Mucosa of rectum (tissue), 2 donors: ENCODE measurements around the gene STARD3NL.

Source experiments
- H3K27ac ChIP-seq, 2 donors: one replicate each; pipeline ENCODE4 v1.7.0; 2013; ENCODE audit warnings: inconsistent platforms in 2 of 2, low read depth in 2 of 2, low read length in 2 of 2
- H3K27me3 ChIP-seq, 2 donors: one replicate each; pipeline ENCODE4 v1.7.0; 2013; ENCODE audit warnings: low read length in 2 of 2; ENCODE audit not compliant: control insufficient read depth in 2 of 2, insufficient read depth in 2 of 2
- H3K36me3 ChIP-seq, 2 donors: one replicate each; pipeline ENCODE4 v1.7.0; 2013; ENCODE audit warnings: low read length in 2 of 2; ENCODE audit not compliant: control insufficient read depth in 2 of 2, insufficient read depth in 2 of 2
- H3K4me1 ChIP-seq, 2 donors: one replicate each; pipeline ENCODE4 v1.7.0; 2013; ENCODE audit warnings: low read length in 2 of 2, mild to moderate bottlenecking in 1 of 2; ENCODE audit not compliant: control insufficient read depth in 2 of 2, insufficient read depth in 2 of 2
- H3K4me3 ChIP-seq, 2 donors: one replicate each; pipeline ENCODE4 v1.7.0; 2013; ENCODE audit warnings: low read length in 2 of 2
- H3K9ac ChIP-seq, 2 donors: one replicate each; pipeline ENCODE4 v1.7.0; 2013; ENCODE audit warnings: low read length in 2 of 2, low read depth in 1 of 2, mild to moderate bottlenecking in 1 of 2
- H3K9me3 ChIP-seq, 2 donors: one replicate each; pipeline ENCODE4 v1.7.0; 2013; ENCODE audit warnings: low read length in 2 of 2; ENCODE audit not compliant: control insufficient read depth in 2 of 2
- donor health status: healthy.
- donor health status: Normal muscosa, but diverticular disease.

STARD3NL gene

DNA sequence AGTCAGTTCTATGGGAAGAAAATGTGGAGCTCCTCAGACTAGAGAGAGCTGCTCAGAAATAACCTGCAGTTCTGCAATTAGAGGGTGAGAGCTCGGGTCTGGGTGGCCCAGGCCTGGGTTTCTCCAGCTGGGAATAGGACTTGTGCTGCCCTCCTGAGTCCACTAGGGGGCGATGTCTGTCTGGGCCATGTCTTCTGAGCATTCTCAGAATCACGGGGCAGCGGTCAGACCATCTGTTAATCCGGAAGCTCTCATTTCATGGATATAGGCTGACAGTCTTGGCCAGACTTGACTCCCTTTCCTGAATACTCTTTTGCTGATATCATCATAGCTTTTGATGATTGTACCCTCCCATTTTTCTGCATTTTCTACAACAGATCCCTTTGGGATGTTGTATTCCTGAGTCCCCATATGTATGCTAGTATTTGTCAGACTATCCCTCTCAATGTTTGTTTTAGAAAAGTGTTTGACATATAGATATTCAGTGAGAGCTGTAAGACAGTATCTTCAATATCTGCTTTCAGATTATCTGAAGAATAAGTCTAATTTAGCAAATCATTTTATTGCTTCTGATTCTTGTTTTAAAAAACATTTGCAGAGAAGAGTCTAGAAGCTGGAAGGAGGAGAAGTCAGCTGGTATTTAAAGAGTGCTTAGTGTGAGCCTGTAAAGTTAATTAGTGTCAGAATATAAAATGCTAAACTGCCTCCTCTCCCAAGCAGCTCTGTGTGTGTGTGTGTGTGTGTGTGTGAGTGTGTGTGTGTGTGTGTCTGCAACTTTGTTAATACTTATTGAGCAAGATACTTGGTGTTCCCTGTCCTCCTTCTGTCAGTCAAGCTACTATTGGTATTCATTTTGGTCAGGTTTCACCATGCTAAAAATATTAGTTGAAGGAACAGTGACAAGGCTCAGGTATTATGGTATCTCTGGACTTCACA, 38.0 kb downstream of the STARD3NL start:
- H3K9ac ChIP-seq, result no peak overlapping the region
- peak overlapping the region; percentile 6 to 27 for H3K4me3 ChIP-seq
- no peaks in the 10 kb centered on the region for H3K9me3 ChIP-seq
- H3K4me1 ChIP-seq, result peaks cover 17 to 20% of the 10 kb centered on the region in 2 donors
- H3K27ac ChIP-seq, result peak overlapping the region; percentile 59 to 65
- H3K36me3 ChIP-seq, result peaks cover 14 to 36% of the 10 kb centered on the region in 2 donors
- H3K27me3 ChIP-seq, result no peaks in the 10 kb centered on the region

DNA sequence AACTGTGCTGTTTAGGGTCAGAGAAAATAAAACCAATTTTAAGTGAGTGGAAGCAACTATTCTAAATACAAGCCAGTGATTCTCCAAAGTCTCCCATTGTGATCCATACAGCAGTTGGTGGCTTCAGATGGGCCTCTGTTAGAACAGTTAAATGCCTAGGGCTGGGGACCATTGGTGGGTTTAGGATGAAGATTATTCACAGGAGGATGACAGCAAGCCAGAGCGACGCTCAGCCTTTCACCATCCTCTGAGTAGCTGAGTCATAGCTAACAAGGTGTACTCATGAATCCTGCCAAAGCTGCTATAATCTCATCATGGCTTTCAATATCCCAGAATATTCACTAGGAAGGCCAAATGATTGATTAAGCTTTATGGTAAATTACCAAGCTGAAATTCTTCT, 39.6 kb downstream of the STARD3NL start:
- no peak overlapping the region for H3K4me3 ChIP-seq
- H3K4me1 ChIP-seq, result peaks cover 17 to 20% of the 10 kb centered on the region in 2 donors
- peaks cover 17 to 44% of the 10 kb centered on the region in 2 donors for H3K36me3 ChIP-seq
- H3K9me3 ChIP-seq, result no peaks in the 10 kb centered on the region
- no peak overlapping the region for H3K27ac ChIP-seq
- H3K27me3 ChIP-seq, result no peaks in the 10 kb centered on the region
- H3K9ac ChIP-seq, result no peak overlapping the region

DNA sequence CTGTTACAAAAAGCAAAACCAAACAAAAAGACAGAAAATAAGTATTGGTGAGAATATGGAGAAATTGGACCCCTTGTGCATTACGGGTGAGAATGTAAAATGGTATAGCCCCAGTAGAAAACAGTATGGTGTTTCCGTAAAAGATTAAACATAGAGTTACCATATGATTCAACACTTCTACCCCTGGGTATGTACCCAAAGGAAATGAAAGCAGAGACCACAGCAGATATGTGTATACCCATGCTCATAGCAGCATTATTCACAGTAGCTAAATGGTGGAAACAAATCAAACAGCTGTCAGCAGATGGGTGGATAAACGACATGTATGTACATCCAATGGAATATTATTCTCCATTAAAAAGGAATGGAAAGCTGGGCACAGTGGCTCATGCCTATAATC, 42.4 kb downstream of the STARD3NL start:
- Histone ChIP-seq H3K36me3 (peaks cover 19 to 51% of the 10 kb centered on the region in 2 donors), H3K9ac (no peak overlapping the region), H3K4me1 (peaks cover 10 to 12% of the 10 kb centered on the region in 2 donors), H3K4me3 (no peak overlapping the region), H3K27me3 (no peaks in the 10 kb centered on the region), H3K27ac (no peak overlapping the region), H3K9me3 (no peaks in the 10 kb centered on the region)

DNA sequence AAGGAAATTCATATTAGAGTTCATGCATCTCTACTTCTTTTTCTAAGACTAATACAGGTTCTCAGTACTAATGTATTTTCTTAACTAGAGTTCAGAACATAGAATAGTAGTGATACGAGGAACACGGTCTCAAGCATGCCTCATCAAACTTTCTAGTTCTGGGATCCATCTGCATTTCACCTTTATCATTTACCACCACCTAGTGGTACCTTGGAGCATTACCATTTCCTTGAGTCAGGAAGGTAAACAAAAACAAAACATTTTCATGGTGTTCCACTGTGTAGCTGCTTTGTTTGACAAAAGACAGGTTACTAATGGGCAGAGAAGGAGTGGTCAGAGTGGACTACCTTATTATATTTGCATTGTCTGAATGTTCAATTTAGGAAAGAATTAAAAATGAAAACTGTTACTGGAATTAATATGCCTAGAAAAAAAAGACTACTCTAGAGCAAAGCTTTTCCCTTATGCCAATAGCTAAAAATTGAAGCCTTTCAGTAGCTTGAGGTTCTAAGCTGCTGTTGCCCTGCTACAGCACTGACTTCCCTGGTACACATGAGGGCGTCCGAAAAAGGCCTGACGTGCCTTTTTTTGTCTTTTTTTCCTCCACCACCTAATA, 44.5 kb downstream of the STARD3NL start:
- Histone ChIP-seq H3K36me3 (peaks cover 19 to 42% of the 10 kb centered on the region in 2 donors), H3K27me3 (no peaks in the 10 kb centered on the region), H3K9ac (no peak overlapping the region), H3K4me1 (no peaks in the 10 kb centered on the region), H3K4me3 (no peak overlapping the region), H3K27ac (no peak overlapping the region), H3K9me3 (no peaks in the 10 kb centered on the region)

DNA sequence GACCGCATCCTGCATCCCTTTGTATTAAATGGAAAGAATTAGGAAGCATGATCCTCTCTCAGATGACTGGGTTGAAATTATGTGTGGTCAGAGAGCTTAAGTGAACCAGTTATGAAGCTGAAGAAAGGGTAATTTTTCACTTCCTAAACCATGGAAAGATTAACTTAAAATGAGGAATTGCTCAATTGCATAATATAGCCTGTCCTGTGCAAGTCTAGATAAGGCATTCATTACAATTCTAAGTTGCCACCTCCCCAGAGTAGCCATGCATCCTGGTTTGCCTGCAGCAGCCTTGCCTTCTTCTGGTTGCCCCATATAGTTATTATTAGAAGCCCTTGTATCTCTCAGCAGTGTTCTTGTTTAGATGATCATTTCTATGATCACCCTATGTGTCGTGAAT, 45.3 kb downstream of the STARD3NL start:
- Histone ChIP-seq H3K4me3 (no peak overlapping the region), H3K27ac (no peak overlapping the region), H3K9ac (no peak overlapping the region), H3K9me3 (no peaks in the 10 kb centered on the region), H3K36me3 (peaks cover 22 to 38% of the 10 kb centered on the region in 2 donors), H3K27me3 (no peaks in the 10 kb centered on the region), H3K4me1 (no peaks in the 10 kb centered on the region)

DNA sequence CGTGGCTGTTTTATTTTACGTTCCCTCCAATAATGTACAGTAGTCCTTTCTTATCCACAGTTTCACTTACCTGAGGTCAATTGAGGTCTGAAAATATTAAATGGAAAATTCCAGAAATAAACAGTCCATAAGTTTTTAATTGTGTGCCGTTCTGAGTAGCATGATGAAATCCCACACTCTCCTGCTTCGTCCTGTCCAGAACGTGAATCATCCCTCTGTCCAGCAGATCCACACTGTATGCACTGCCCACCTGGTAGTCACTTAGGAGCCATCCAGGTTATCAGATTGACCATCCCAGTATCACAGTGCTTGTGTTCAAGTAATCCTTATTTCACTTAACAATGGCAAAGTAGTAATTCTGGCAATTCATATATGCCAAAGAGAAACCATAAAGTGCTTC, 46.3 kb downstream of the STARD3NL start:
- Histone ChIP-seq H3K9ac (no peak overlapping the region), H3K27me3 (no peaks in the 10 kb centered on the region), H3K9me3 (no peaks in the 10 kb centered on the region), H3K36me3 (peaks cover 22 to 37% of the 10 kb centered on the region in 2 donors), H3K27ac (no peak overlapping the region), H3K4me1 (no peaks in the 10 kb centered on the region), H3K4me3 (no peak overlapping the region)

DNA sequence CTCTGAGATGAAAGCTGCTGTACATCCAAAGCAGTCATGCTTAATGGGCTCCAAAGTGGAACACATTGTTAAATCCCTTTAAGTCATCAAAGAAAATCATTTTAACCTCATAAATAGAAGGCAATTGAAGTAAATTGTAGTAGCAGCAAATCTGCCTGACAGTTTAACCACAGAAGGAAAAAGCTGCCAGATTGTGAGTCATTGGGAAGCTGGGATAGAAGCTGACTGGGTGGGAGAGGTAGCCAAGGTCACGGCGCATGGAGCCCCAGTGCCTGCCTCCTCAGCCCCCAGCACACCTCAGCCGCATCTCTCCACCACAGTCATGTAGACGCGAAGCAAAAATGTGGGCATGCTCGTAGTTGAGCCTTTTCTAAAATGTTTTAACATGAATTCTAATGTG, 51.3 kb downstream of the STARD3NL start:
- no peaks in the 10 kb centered on the region for H3K9me3 ChIP-seq
- no peak overlapping the region for H3K4me3 ChIP-seq
- no peaks in the 10 kb centered on the region for H3K4me1 ChIP-seq
- H3K27me3 ChIP-seq, result no peaks in the 10 kb centered on the region
- H3K36me3 ChIP-seq, result peaks cover 8 to 13% of the 10 kb centered on the region in 2 donors
- no peak overlapping the region for H3K9ac ChIP-seq
- H3K27ac ChIP-seq, result no peak overlapping the region

DNA sequence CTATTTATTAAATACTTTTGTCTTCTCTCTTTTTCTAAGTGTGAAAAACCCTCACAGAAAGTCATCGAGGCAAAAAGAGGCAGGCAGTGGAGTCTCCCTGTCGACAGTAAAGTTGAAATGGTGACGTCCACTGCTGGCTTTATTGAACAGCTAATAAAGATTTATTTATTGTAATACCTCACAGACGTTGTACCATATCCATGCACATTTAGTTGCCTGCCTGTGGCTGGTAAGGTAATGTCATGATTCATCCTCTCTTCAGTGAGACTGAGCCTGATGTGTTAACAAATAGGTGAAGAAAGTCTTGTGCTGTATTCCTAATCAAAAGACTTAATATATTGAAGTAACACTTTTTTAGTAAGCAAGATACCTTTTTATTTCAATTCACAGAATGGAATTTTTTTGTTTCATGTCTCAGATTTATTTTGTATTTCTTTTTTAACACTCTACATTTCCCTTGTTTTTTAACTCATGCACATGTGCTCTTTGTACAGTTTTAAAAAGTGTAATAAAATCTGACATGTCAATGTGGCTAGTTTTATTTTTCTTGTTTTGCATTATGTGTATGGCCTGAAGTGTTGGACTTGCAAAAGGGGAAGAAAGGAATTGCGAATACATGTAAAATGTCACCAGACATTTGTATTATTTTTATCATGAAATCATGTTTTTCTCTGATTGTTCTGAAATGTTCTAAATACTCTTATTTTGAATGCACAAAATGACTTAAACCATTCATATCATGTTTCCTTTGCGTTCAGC, 52.0 kb downstream of the STARD3NL start:
- H3K4me1 ChIP-seq, result no peaks in the 10 kb centered on the region
- H3K27me3 ChIP-seq, result no peaks in the 10 kb centered on the region
- no peaks in the 10 kb centered on the region for H3K9me3 ChIP-seq
- H3K36me3 ChIP-seq, result peaks cover 8 to 10% of the 10 kb centered on the region in 2 donors
- H3K9ac ChIP-seq, result no peak overlapping the region
- H3K4me3 ChIP-seq, result no peak overlapping the region
- no peak overlapping the region for H3K27ac ChIP-seq

DNA sequence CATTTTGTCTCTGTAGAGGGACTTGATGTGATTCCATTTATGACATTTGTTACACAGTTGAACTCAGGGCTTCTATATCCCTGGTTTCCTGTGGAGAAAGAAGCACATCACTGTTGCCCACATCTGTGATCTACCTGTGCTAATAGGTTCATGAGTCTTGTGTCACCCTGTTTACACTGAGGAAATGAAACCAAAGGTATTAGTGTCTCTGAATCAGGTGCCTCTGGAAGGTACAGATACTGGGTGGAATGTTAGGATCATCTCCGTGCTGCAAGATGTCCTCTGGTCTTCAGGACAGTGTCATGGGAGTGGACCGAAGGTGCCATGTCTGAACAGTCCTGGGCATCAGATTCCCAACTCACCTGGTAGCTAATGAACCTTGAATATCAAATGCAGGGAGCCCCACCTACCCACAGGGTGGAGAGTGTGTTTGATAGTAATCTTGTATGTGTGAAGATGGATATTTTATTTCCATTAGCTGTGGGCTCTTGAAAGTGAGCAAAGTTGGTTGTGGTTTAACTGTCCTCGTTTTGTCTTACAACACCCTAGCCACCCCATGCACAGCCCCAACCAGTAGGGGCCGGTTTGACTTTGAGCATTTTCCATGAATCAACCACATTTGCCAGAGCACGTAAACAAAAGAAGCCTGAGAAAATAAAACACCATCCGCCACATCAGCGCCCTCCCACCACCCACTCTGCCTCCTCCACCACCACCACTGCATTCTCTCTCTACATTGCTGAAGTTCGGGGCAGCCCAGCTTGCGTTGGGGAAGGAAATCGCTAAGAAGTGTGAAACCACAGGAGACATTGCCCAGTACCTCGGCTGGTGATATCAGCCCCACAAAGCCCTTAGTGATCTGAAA, 54.7 kb downstream of the STARD3NL start:
- no peak overlapping the region for H3K4me3 ChIP-seq
- no peak overlapping the region for H3K9ac ChIP-seq
- H3K36me3 ChIP-seq, result peaks cover 8 to 10% of the 10 kb centered on the region in 2 donors
- H3K4me1 ChIP-seq, result peaks cover 0 to 2% of the 10 kb centered on the region in 2 donors
- H3K27ac ChIP-seq, result peak overlapping the region; percentile 3 to 57
- H3K27me3 ChIP-seq, result no peaks in the 10 kb centered on the region
- H3K9me3 ChIP-seq, result no peaks in the 10 kb centered on the region
